Activated naive CD4-positive, alpha-beta T cell treated with anti-CD3 and anti-CD28 coated beads, Interleukin-2, amount 50 U/mL, for 16 hours (primary cell): ENCODE measurements around the gene WDTC1.
"Not testable (repeated sequence)": the region's sequence is repeated elsewhere in the genome, so short reads cannot be mapped to it uniquely, and the experiment has no call there.

Experiments
- DNase-seq: peaks from one replicate; pipeline ENCODE4 v3.0.0-alpha.2; 2020

WDTC1 gene

GRCh38 chr1:27253596-27253995, 19.2 kb downstream of the WDTC1 start:
- no peak for DNase-seq

GRCh38 chr1:27255136-27255535, 20.7 kb downstream of the WDTC1 start:
- no peak for DNase-seq

- no peak for DNase-seq
Observed at GRCh38 chr1:27257155-27257554, 22.7 kb downstream of the WDTC1 start.

- no peak for DNase-seq
Observed at GRCh38 chr1:27258598-27258997, 24.2 kb downstream of the WDTC1 start.

GRCh38 chr1:27267153-27267552, 32.7 kb downstream of the WDTC1 start:
- DNase-seq, result no peak

- no peak for DNase-seq
Observed at GRCh38 chr1:27269276-27269675, 34.8 kb downstream of the WDTC1 start.

- no peak for DNase-seq
Observed at GRCh38 chr1:27274204-27274603, 39.8 kb downstream of the WDTC1 start.

- no peak for DNase-seq
Observed at GRCh38 chr1:27275696-27276095, 41.3 kb downstream of the WDTC1 start.

- peak; percentile 89 for DNase-seq
Observed at GRCh38 chr1:27284425-27285273, 50.2 kb downstream of the WDTC1 start.

GRCh38 chr1:27285274-27285660, 50.8 kb downstream of the WDTC1 start:
- no peak for DNase-seq

- not testable (repeated sequence) for DNase-seq
Observed at GRCh38 chr1:27285821-27286220, 51.4 kb downstream of the WDTC1 start.

- not testable (repeated sequence) for DNase-seq
Observed at GRCh38 chr1:27289125-27289524, 54.7 kb downstream of the WDTC1 start.

- no peak for DNase-seq
Observed at GRCh38 chr1:27290581-27290980, 56.1 kb downstream of the WDTC1 start.

GRCh38 chr1:27292106-27292505, 57.7 kb downstream of the WDTC1 start:
- DNase-seq, result no peak

- DNase-seq, result no peak
Observed at GRCh38 chr1:27293915-27294314, 59.5 kb downstream of the WDTC1 start.

- peak; percentile 72 for DNase-seq
Observed at GRCh38 chr1:27296773-27297291, 62.4 kb downstream of the WDTC1 start.

GRCh38 chr1:27297903-27298302, 63.5 kb downstream of the WDTC1 start:
- DNase-seq, result no peak

- no peak for DNase-seq
Observed at GRCh38 chr1:27298632-27299384, 64.4 kb downstream of the WDTC1 start.

GRCh38 chr1:27299385-27300271, 65.2 kb downstream of the WDTC1 start:
- no peak for DNase-seq

GRCh38 chr1:27300341-27301051, 66.1 kb downstream of the WDTC1 start:
- DNase-seq, result peak; percentile 74

- no peak for DNase-seq
Observed at GRCh38 chr1:27301052-27301422, 66.6 kb downstream of the WDTC1 start.

GRCh38 chr1:27301582-27302199, 67.3 kb downstream of the WDTC1 start:
- DNase-seq, result no peak
